T-helper 2 cell treated with Interferon-gamma antibody and Interleukin-4, amounts not matched to agents 5 μg/mL and 100 μg/mL, for 36 hours (primary cell): Measurements from ENCODE around the gene MECP2.

Source experiments
- DNase-seq: peaks from one replicate; pipeline ENCODE4 v3.0.0; 2021; ENCODE audit warnings: low spot score
- H3K27ac Mint-ChIP-seq: one replicate; pipeline ENCODE4 v1.8.0; 2021; ENCODE audit warnings: mild to moderate bottlenecking, mixed read lengths
- H3K27me3 Mint-ChIP-seq: one replicate; pipeline ENCODE4 v1.8.0; 2021; ENCODE audit warnings: low read depth, mixed read lengths
- H3K36me3 Mint-ChIP-seq: one replicate; pipeline ENCODE4 v1.8.0; 2021; ENCODE audit warnings: low read depth, mixed read lengths
- H3K4me1 Mint-ChIP-seq: one replicate; pipeline ENCODE4 v1.8.0; 2021; ENCODE audit warnings: low read depth, mixed read lengths
- H3K4me3 Mint-ChIP-seq: one replicate; pipeline ENCODE4 v1.8.0; 2022; ENCODE audit warnings: mild to moderate bottlenecking, moderate library complexity, mixed read lengths
- H3K9me3 Mint-ChIP-seq: one replicate; pipeline ENCODE4 v1.8.0; 2021; ENCODE audit warnings: mixed read lengths

The MECP2 gene

GRCh38 chrX:154123241-154124219, 26.0 kb upstream of the MECP2 start:
- H3K9me3 Mint-ChIP-seq = no peaks in the 10 kb centered on the region
- H3K36me3 Mint-ChIP-seq = no peaks in the 10 kb centered on the region
- peaks cover 23% of the 10 kb centered on the region for H3K4me1 Mint-ChIP-seq
- H3K4me3 Mint-ChIP-seq = peak overlapping the region; percentile 24
- peak; percentile 52 for DNase-seq
- H3K27ac Mint-ChIP-seq = peak overlapping the region; percentile 74
- peaks cover 12% of the 10 kb centered on the region for H3K27me3 Mint-ChIP-seq

- H3K27me3 Mint-ChIP-seq = peaks cover 12% of the 10 kb centered on the region
- H3K4me1 Mint-ChIP-seq = peaks cover 23% of the 10 kb centered on the region
- H3K36me3 Mint-ChIP-seq = no peaks in the 10 kb centered on the region
- H3K4me3 Mint-ChIP-seq = no peak overlapping the region
- no peaks in the 10 kb centered on the region for H3K9me3 Mint-ChIP-seq
- no peak for DNase-seq
- no peak overlapping the region for H3K27ac Mint-ChIP-seq
Observed at GRCh38 chrX:154121961-154122360, 24.4 kb upstream of the MECP2 start.

GRCh38 chrX:154121207-154121606, 23.7 kb upstream of the MECP2 start:
- Mint-ChIP-seq H3K4me3 (no peak overlapping the region), H3K9me3 (no peaks in the 10 kb centered on the region), H3K4me1 (peaks cover 24% of the 10 kb centered on the region), H3K27me3 (peaks cover 12% of the 10 kb centered on the region), H3K27ac (no peak overlapping the region), H3K36me3 (no peaks in the 10 kb centered on the region)
- no peak for DNase-seq

- no peak overlapping the region for H3K4me3 Mint-ChIP-seq
- H3K36me3 Mint-ChIP-seq = no peaks in the 10 kb centered on the region
- no peaks in the 10 kb centered on the region for H3K9me3 Mint-ChIP-seq
- peaks cover 26% of the 10 kb centered on the region for H3K4me1 Mint-ChIP-seq
- no peak for DNase-seq
- no peak overlapping the region for H3K27ac Mint-ChIP-seq
- H3K27me3 Mint-ChIP-seq = peaks cover 12% of the 10 kb centered on the region
Observed at GRCh38 chrX:154120567-154120966, 23.1 kb upstream of the MECP2 start.

GRCh38 chrX:154117566-154117965, 20.0 kb upstream of the MECP2 start:
- no peaks in the 10 kb centered on the region for H3K36me3 Mint-ChIP-seq
- H3K4me3 Mint-ChIP-seq = no peak overlapping the region
- no peaks in the 10 kb centered on the region for H3K9me3 Mint-ChIP-seq
- no peak for DNase-seq
- no peak overlapping the region for H3K27ac Mint-ChIP-seq
- H3K27me3 Mint-ChIP-seq = peaks cover 25% of the 10 kb centered on the region
- H3K4me1 Mint-ChIP-seq = peaks cover 18% of the 10 kb centered on the region

- peaks cover 27% of the 10 kb centered on the region for H3K27me3 Mint-ChIP-seq
- no peak overlapping the region for H3K4me3 Mint-ChIP-seq
- no peaks in the 10 kb centered on the region for H3K36me3 Mint-ChIP-seq
- DNase-seq = no peak
- H3K9me3 Mint-ChIP-seq = no peaks in the 10 kb centered on the region
- H3K4me1 Mint-ChIP-seq = peaks cover 15% of the 10 kb centered on the region
- H3K27ac Mint-ChIP-seq = no peak overlapping the region
Observed at GRCh38 chrX:154116426-154117211, 19.1 kb upstream of the MECP2 start.

GRCh38 chrX:154115750-154116149, 18.2 kb upstream of the MECP2 start:
- peaks cover 13% of the 10 kb centered on the region for H3K4me1 Mint-ChIP-seq
- H3K36me3 Mint-ChIP-seq = no peaks in the 10 kb centered on the region
- H3K4me3 Mint-ChIP-seq = no peak overlapping the region
- no peaks in the 10 kb centered on the region for H3K9me3 Mint-ChIP-seq
- no peak for DNase-seq
- H3K27me3 Mint-ChIP-seq = peaks cover 25% of the 10 kb centered on the region
- H3K27ac Mint-ChIP-seq = no peak overlapping the region

GRCh38 chrX:154115071-154115470, 17.6 kb upstream of the MECP2 start:
- H3K27ac Mint-ChIP-seq = peak overlapping the region; percentile 64
- no peak overlapping the region for H3K4me3 Mint-ChIP-seq
- no peaks in the 10 kb centered on the region for H3K36me3 Mint-ChIP-seq
- peaks cover 13% of the 10 kb centered on the region for H3K4me1 Mint-ChIP-seq
- DNase-seq = no peak
- no peaks in the 10 kb centered on the region for H3K9me3 Mint-ChIP-seq
- H3K27me3 Mint-ChIP-seq = peaks cover 22% of the 10 kb centered on the region

GRCh38 chrX:154114652-154115051, 17.1 kb upstream of the MECP2 start:
- no peak overlapping the region for H3K4me3 Mint-ChIP-seq
- no peak for DNase-seq
- peaks cover 20% of the 10 kb centered on the region for H3K27me3 Mint-ChIP-seq
- H3K27ac Mint-ChIP-seq = peak overlapping the region; percentile 64
- H3K4me1 Mint-ChIP-seq = peaks cover 13% of the 10 kb centered on the region
- no peaks in the 10 kb centered on the region for H3K9me3 Mint-ChIP-seq
- H3K36me3 Mint-ChIP-seq = no peaks in the 10 kb centered on the region

GRCh38 chrX:154113729-154114128, 16.2 kb upstream of the MECP2 start:
- H3K9me3 Mint-ChIP-seq = no peaks in the 10 kb centered on the region
- peaks cover 13% of the 10 kb centered on the region for H3K4me1 Mint-ChIP-seq
- peaks cover 18% of the 10 kb centered on the region for H3K27me3 Mint-ChIP-seq
- no peaks in the 10 kb centered on the region for H3K36me3 Mint-ChIP-seq
- no peak overlapping the region for H3K4me3 Mint-ChIP-seq
- H3K27ac Mint-ChIP-seq = no peak overlapping the region
- no peak for DNase-seq

GRCh38 chrX:154098551-154098950, 1.0 kb upstream of the MECP2 start:
- Mint-ChIP-seq H3K4me1 (peaks cover 36% of the 10 kb centered on the region), H3K36me3 (peaks cover 7% of the 10 kb centered on the region)

GRCh38 chrX:154097003-154097588, 421 bp downstream of the MECP2 start:
- DNase-seq = peak; percentile 47
- H3K9me3 Mint-ChIP-seq = no peaks in the 10 kb centered on the region
- peaks cover 7% of the 10 kb centered on the region for H3K36me3 Mint-ChIP-seq
- H3K4me3 Mint-ChIP-seq = peak overlapping the region; percentile 97
- H3K27ac Mint-ChIP-seq = peak overlapping the region; percentile 98
- H3K4me1 Mint-ChIP-seq = peaks cover 46% of the 10 kb centered on the region
- H3K27me3 Mint-ChIP-seq = no peaks in the 10 kb centered on the region

More at GRCh38 chrX:154098551-154098950, 1.0 kb upstream of the MECP2 start:
- H3K4me3 Mint-ChIP-seq = peak overlapping the region; percentile 78
- H3K9me3 Mint-ChIP-seq = no peaks in the 10 kb centered on the region
- no peak for DNase-seq
- peak overlapping the region; percentile 77 for H3K27ac Mint-ChIP-seq
- no peaks in the 10 kb centered on the region for H3K27me3 Mint-ChIP-seq

- Mint-ChIP-seq H3K4me1 (peaks cover 47% of the 10 kb centered on the region), H3K4me3 (peak overlapping the region; percentile 97), H3K36me3 (peaks cover 7% of the 10 kb centered on the region), H3K27ac (peak overlapping the region; percentile 98), H3K9me3 (no peaks in the 10 kb centered on the region), H3K27me3 (no peaks in the 10 kb centered on the region)
- DNase-seq = peak; percentile 20
Observed at GRCh38 chrX:154096140-154097002, 1.1 kb downstream of the MECP2 start.
